ENCODE measurements around the gene CCR5.

The CCR5 gene

GRCh38 chr3:46361408-46362283 lies 9.1 kb upstream of the CCR5 start (continued):
- TF ChIP-seq, protein P1, sequence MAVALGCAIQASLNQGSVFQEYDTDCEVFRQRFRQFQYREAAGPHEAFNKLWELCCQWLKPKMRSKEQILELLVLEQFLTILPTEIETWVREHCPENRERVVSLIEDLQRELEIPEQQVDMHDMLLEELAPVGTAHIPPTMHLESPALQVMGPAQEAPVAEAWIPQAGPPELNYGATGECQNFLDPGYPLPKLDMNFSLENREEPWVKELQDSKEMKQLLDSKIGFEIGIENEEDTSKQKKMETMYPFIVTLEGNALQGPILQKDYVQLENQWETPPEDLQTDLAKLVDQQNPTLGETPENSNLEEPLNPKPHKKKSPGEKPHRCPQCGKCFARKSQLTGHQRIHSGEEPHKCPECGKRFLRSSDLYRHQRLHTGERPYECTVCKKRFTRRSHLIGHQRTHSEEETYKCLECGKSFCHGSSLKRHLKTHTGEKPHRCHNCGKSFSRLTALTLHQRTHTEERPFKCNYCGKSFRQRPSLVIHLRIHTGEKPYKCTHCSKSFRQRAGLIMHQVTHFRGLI (tag by site-specific recombination; IDR thresholded peaks at IDR 0.05), result no peak
- TF ChIP-seq ZFP69B (tag by site-specific recombination; IDR thresholded peaks at IDR 0.05) (0 out of 2 replicates have a peak, but pooled peaks have one; percentile 19), GLI4 (tag by site-specific recombination; IDR thresholded peaks at IDR 0.05) (no peak), ZNF10 (tag by site-specific recombination; IDR thresholded peaks at IDR 0.05) (no peak), KLF10 (tag by site-specific recombination; IDR thresholded peaks at IDR 0.05) (no peak)
- TF ChIP-seq, protein P2, sequence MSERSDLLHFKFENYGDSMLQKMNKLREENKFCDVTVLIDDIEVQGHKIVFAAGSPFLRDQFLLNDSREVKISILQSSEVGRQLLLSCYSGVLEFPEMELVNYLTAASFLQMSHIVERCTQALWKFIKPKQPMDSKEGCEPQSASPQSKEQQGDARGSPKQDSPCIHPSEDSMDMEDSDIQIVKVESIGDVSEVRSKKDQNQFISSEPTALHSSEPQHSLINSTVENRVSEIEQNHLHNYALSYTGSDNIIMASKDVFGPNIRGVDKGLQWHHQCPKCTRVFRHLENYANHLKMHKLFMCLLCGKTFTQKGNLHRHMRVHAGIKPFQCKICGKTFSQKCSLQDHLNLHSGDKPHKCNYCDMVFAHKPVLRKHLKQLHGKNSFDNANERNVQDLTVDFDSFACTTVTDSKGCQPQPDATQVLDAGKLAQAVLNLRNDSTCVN (tag by site-specific recombination; optimal IDR thresholded peaks at IDR 0.05), result no peak

DNA sequence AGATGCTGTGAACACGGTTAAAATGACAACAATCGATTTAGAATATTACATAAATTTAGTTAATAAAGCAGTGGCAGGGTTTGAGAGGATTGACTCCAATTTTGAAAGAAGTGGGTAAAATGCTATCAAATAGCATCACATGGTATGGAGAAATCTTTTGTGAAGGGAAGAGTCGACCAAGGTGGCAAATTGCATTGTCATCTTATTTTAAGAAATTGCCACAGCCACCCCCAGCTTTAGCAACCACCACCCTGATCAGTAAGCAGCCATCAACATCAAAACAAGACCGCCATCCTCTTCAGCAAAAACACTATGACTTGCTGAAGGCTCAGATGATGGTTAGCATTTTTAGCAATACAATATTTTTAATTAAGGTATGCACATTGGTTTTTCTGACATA lies 5.7 kb upstream of the CCR5 start:
- CTCF ChIA-PET, result interaction anchor here (0.5 to 2.3 kb wide), 3 partner anchors 13 to 311 kb away, joined by 3 to 9 read pairs (median 4); no protein-coding TSS in a partner anchor
- no peak overlapping the region for H3K27ac ChIP-seq (ENCODE audit: extremely low read depth, low read depth, low read length)
- H3K9me3 ChIP-seq (ENCODE audit: control insufficient read depth, insufficient read depth, low read depth, low read length), result no peaks in the 10 kb centered on the region
- POLR2A ChIA-PET, result no interaction called here
- no peak overlapping the region for H3K4me3 ChIP-seq (ENCODE audit: low read depth, low read length)
- no peaks in the 10 kb centered on the region for H3K4me1 ChIP-seq (ENCODE audit: control insufficient read depth, insufficient read depth, low read length)
- TF ChIP-seq ZSCAN16 (tag by site-specific recombination; IDR thresholded peaks at IDR 0.05), result no peak
- no peak for TF ChIP-seq ZNF10 (tag by site-specific recombination; IDR thresholded peaks at IDR 0.05)
- no peak for TF ChIP-seq ZNF510 (tag by site-specific recombination; IDR thresholded peaks at IDR 0.05; ENCODE audit: insufficient replicate concordance)
- no peak for TF ChIP-seq PRDM1 (tag by site-specific recombination; IDR thresholded peaks at IDR 0.05)
- TF ChIP-seq ZNF548 (tag by site-specific recombination; IDR thresholded peaks at IDR 0.05), result no peak
- no peak for TF ChIP-seq ZFHX2 (tag by site-specific recombination; conservative IDR thresholded peaks at IDR 0.05)
- TF ChIP-seq ZNF112 (tag by site-specific recombination; IDR thresholded peaks at IDR 0.05), result no peak
- TF ChIP-seq GLI4 (tag by site-specific recombination; IDR thresholded peaks at IDR 0.05), result no peak
- no peak for TF ChIP-seq ZNF155 (tag by site-specific recombination; IDR thresholded peaks at IDR 0.05)
- H3K36me3 ChIP-seq (ENCODE audit: control insufficient read depth in 2 of 2, insufficient read depth in 1 of 2, low read length in 2 of 2), result no peaks in the 10 kb centered on the region

- Histone ChIP-seq H3K4me1 (ENCODE audit: control insufficient read depth, insufficient read depth, low read length) (no peaks in the 10 kb centered on the region), H3K36me3 (ENCODE audit: control insufficient read depth in 2 of 2, insufficient read depth in 1 of 2, low read length in 2 of 2) (no peaks in the 10 kb centered on the region), H3K4me3 (ENCODE audit: low read depth, low read length) (no peak overlapping the region), H3K9me3 (ENCODE audit: control insufficient read depth, insufficient read depth, low read depth, low read length) (no peaks in the 10 kb centered on the region), H3K27ac (ENCODE audit: extremely low read depth, low read depth, low read length) (no peak overlapping the region)
- ChIA-PET POLR2A (no interaction called here), CTCF (no interaction called here)
- no peak for TF ChIP-seq SP3 (tag by site-specific recombination; IDR thresholded peaks at IDR 0.05)
- no peak for TF ChIP-seq ZNF654 (tag by site-specific recombination; IDR thresholded peaks at IDR 0.05; ENCODE audit: low read depth)
- no peak for TF ChIP-seq ZSCAN4 (tag by site-specific recombination; IDR thresholded peaks at IDR 0.05)
- no peak for TF ChIP-seq ZNF777 (tag by site-specific recombination; IDR thresholded peaks at IDR 0.05; ENCODE audit: borderline replicate concordance)
- no peak for TF ChIP-seq ZNF132 (tag by site-specific recombination; IDR thresholded peaks at IDR 0.05; ENCODE audit: borderline replicate concordance)
- TF ChIP-seq ZNF335 (tag by site-specific recombination; conservative IDR thresholded peaks at IDR 0.05), result no peak
- TF ChIP-seq, protein P3, sequence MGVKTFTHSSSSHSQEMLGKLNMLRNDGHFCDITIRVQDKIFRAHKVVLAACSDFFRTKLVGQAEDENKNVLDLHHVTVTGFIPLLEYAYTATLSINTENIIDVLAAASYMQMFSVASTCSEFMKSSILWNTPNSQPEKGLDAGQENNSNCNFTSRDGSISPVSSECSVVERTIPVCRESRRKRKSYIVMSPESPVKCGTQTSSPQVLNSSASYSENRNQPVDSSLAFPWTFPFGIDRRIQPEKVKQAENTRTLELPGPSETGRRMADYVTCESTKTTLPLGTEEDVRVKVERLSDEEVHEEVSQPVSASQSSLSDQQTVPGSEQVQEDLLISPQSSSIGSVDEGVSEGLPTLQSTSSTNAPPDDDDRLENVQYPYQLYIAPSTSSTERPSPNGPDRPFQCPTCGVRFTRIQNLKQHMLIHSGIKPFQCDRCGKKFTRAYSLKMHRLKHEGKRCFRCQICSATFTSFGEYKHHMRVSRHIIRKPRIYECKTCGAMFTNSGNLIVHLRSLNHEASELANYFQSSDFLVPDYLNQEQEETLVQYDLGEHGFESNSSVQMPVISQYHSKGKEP (tag by site-specific recombination; IDR thresholded peaks at IDR 0.05), result no peak
- TF ChIP-seq KLF10 (tag by site-specific recombination; IDR thresholded peaks at IDR 0.05), result no peak
- no peak for TF ChIP-seq ZNF211 (tag by site-specific recombination; IDR thresholded peaks at IDR 0.05; ENCODE audit: low read depth)
- TF ChIP-seq ZNF362 (tag by site-specific recombination; IDR thresholded peaks at IDR 0.05), result no peak
- no peak for TF ChIP-seq ZNF830 (tag by site-specific recombination; IDR thresholded peaks at IDR 0.05; ENCODE audit: low read depth)
- TF ChIP-seq ZNF571 (tag by site-specific recombination; IDR thresholded peaks at IDR 0.05), result no peak
- no peak for TF ChIP-seq FEZF1 (tag by site-specific recombination; IDR thresholded peaks at IDR 0.05)
These were observed 4.8 kb upstream of the CCR5 start for GRCh38 chr3:46365737-46366524.
